ENCODE results near the gene HAS3.
"Not testable (repeated sequence)": the region's sequence is repeated elsewhere in the genome, so short reads cannot be mapped to it uniquely, and the experiment has no call there.

The HAS3 gene

GRCh38 chr16:69120096-69120664, 14.7 kb downstream of the HAS3 start:
- DNase-seq (ENCODE audit: insufficient read length) (no peak), FAIRE-seq (no peak)
- TF ChIP-seq POLR2A (IDR thresholded peaks at IDR 0.05; ENCODE audit: low read depth, low read length) (no peak), POLR2AphosphoS5 (IDR thresholded peaks at IDR 0.05; ENCODE audit: low read depth, low read length) (no peak), TAF1 (IDR thresholded peaks at IDR 0.05; ENCODE audit: borderline replicate concordance, low read depth, low read length) (no peak)

GRCh38 chr16:69123910-69124309, 18.5 kb downstream of the HAS3 start:
- FAIRE-seq: no peak
- no peak for DNase-seq (ENCODE audit: insufficient read length)
- TF ChIP-seq TAF1 (IDR thresholded peaks at IDR 0.05; ENCODE audit: borderline replicate concordance, low read depth, low read length): no peak
- no peak for TF ChIP-seq POLR2A (IDR thresholded peaks at IDR 0.05; ENCODE audit: low read depth, low read length)
- TF ChIP-seq POLR2AphosphoS5 (IDR thresholded peaks at IDR 0.05; ENCODE audit: low read depth, low read length): no peak

GRCh38 chr16:69124406-69124805, 19.0 kb downstream of the HAS3 start:
- not testable (repeated sequence) for DNase-seq (ENCODE audit: insufficient read length); FAIRE-seq

- not testable (repeated sequence) for FAIRE-seq; DNase-seq (ENCODE audit: insufficient read length)
Measured at GRCh38 chr16:69124961-69125360, 19.5 kb downstream of the HAS3 start.

- no peak for DNase-seq (ENCODE audit: insufficient read length)
- FAIRE-seq: no peak
- TF ChIP-seq TAF1 (IDR thresholded peaks at IDR 0.05; ENCODE audit: borderline replicate concordance, low read depth, low read length) (no peak), POLR2AphosphoS5 (IDR thresholded peaks at IDR 0.05; ENCODE audit: low read depth, low read length) (no peak), POLR2A (IDR thresholded peaks at IDR 0.05; ENCODE audit: low read depth, low read length) (no peak)
Measured at GRCh38 chr16:69126221-69126620, 20.8 kb downstream of the HAS3 start.

- FAIRE-seq; DNase-seq (ENCODE audit: insufficient read length): not testable (repeated sequence)
Measured at GRCh38 chr16:69126801-69127200, 21.3 kb downstream of the HAS3 start.

- no peak for FAIRE-seq
- TF ChIP-seq POLR2A (IDR thresholded peaks at IDR 0.05; ENCODE audit: low read depth, low read length) (no peak), POLR2AphosphoS5 (IDR thresholded peaks at IDR 0.05; ENCODE audit: low read depth, low read length) (no peak), TAF1 (IDR thresholded peaks at IDR 0.05; ENCODE audit: borderline replicate concordance, low read depth, low read length) (no peak)
- DNase-seq (ENCODE audit: insufficient read length): no peak
Measured at GRCh38 chr16:69127966-69128510, 22.6 kb downstream of the HAS3 start.

- FAIRE-seq (no peak), DNase-seq (ENCODE audit: insufficient read length) (no peak)
- no peak; the same call in 1 of the 2 replicates for TF ChIP-seq POLR2AphosphoS5 (IDR thresholded peaks at IDR 0.05; ENCODE audit: low read depth, low read length)
- no peak for TF ChIP-seq TAF1 (IDR thresholded peaks at IDR 0.05; ENCODE audit: borderline replicate concordance, low read depth, low read length)
- TF ChIP-seq POLR2A (IDR thresholded peaks at IDR 0.05; ENCODE audit: low read depth, low read length): peak; percentile 39; the same call in 1 of the 2 replicates
Measured at GRCh38 chr16:69130461-69130860, 25.0 kb downstream of the HAS3 start.

- 0 out of 2 replicates have a peak, but pooled peaks have one; percentile 7 for TF ChIP-seq TAF1 (IDR thresholded peaks at IDR 0.05; ENCODE audit: borderline replicate concordance, low read depth, low read length)
- TF ChIP-seq POLR2A (IDR thresholded peaks at IDR 0.05; ENCODE audit: low read depth, low read length): peak; percentile 11; the same call in 1 of the 2 replicates
- 0 out of 2 replicates have a peak, but pooled peaks have one; percentile 44 for TF ChIP-seq POLR2AphosphoS5 (IDR thresholded peaks at IDR 0.05; ENCODE audit: low read depth, low read length)
- DNase-seq (ENCODE audit: insufficient read length) (no peak), FAIRE-seq (no peak)
Measured at GRCh38 chr16:69131167-69131838, 25.9 kb downstream of the HAS3 start.

GRCh38 chr16:69131839-69132423, 26.5 kb downstream of the HAS3 start:
- DNase-seq (ENCODE audit: insufficient read length) (peak; percentile 89), FAIRE-seq (peak; percentile 60)
- TF ChIP-seq POLR2AphosphoS5 (IDR thresholded peaks at IDR 0.05; ENCODE audit: low read depth, low read length) (0 out of 2 replicates have a peak, but pooled peaks have one; percentile 17), TAF1 (IDR thresholded peaks at IDR 0.05; ENCODE audit: borderline replicate concordance, low read depth, low read length) (no peak), POLR2A (IDR thresholded peaks at IDR 0.05; ENCODE audit: low read depth, low read length) (peak; percentile 15)

- FAIRE-seq (peak; percentile 94), DNase-seq (ENCODE audit: insufficient read length) (peak; percentile 79)
- no peak; the same call in 1 of the 2 replicates for TF ChIP-seq POLR2AphosphoS5 (IDR thresholded peaks at IDR 0.05; ENCODE audit: low read depth, low read length)
- TF ChIP-seq TAF1 (IDR thresholded peaks at IDR 0.05; ENCODE audit: borderline replicate concordance, low read depth, low read length): 0 out of 2 replicates have a peak, but pooled peaks have one; percentile 69
- TF ChIP-seq POLR2A (IDR thresholded peaks at IDR 0.05; ENCODE audit: low read depth, low read length): peak; percentile 82
Measured at GRCh38 chr16:69132424-69133252, 27.2 kb downstream of the HAS3 start, which contains the start of the genes CHTF8 and UTP4. Gene CHTF8 (minus strand): TSS chr16:69132588. CDS start chr16:69121458, 11,130 bp downstream. Gene UTP4 (plus strand): TSS chr16:69132649. CDS start chr16:69133460, 811 bp downstream.

All from GM12892 (cell line).